SK-MEL-5 (cell line): ENCODE data around the gene SPEG. TPM values are rescaled to one million over a fixed set of nuclear protein-coding genes. Genes with fewer than 3 reads are reported as not detected.

ENCODE experiments used
- DNase-seq: peaks from one replicate; pipeline ENCODE4 v3.0.0-alpha.2; 2016; ENCODE audit warnings: low read depth, low spot score
- in situ Hi-C: cut with HindIII; loops from 2 replicates; pipeline ENCODE4 v1.10.0; 2016; ENCODE audit warnings: low sequenced_read_pairs, high pct_unique_total_duplicates, low pct_unique_long_range_greater_than_20kb
- total RNA-seq: library from RNA; depleted of rRNA; stranded (reverse); fragments of >200 nt; shearing (Covaris generic); gene quantifications from 2 replicates; pipeline ENCODE4 v1.2.3, GENCODE V29; 2014

SPEG gene
- total RNA-seq, 1 experiment from 2014 or later, result 1.9 TPM

- in situ Hi-C loops, result no loop called here
- no peak for DNase-seq
These were observed 13.6 kb downstream of the SPEG start for GRCh38 chr2:219448099-219448775.

- in situ Hi-C loops, result no loop called here
- no peak for DNase-seq
These were observed 14.2 kb downstream of the SPEG start for GRCh38 chr2:219448776-219449341.

- in situ Hi-C loops, result no loop called here
- DNase-seq, result no peak
These were observed 15.0 kb downstream of the SPEG start for GRCh38 chr2:219449609-219450008.

GRCh38 chr2:219451661-219452360, 17.2 kb downstream of the SPEG start:
- in situ Hi-C loops, result no loop called here
- no peak for DNase-seq

- DNase-seq, result no peak
These were observed 18.0 kb downstream of the SPEG start for GRCh38 chr2:219452361-219453317.

GRCh38 chr2:219453671-219454590, 19.3 kb downstream of the SPEG start:
- no peak for DNase-seq
- in situ Hi-C loops, result no loop called here

More at GRCh38 chr2:219452361-219453317, 18.0 kb downstream of the SPEG start:
- in situ Hi-C loops, result no loop called here

- in situ Hi-C loops, result no loop called here
- no peak for DNase-seq
These were observed 20.9 kb downstream of the SPEG start for GRCh38 chr2:219455581-219455980.

- DNase-seq, result peak; percentile 29
- in situ Hi-C loops, result no loop called here
These were observed 23.2 kb downstream of the SPEG start for GRCh38 chr2:219457784-219458369.

- DNase-seq, result no peak
- in situ Hi-C loops, result no loop called here
These were observed 24.4 kb downstream of the SPEG start for GRCh38 chr2:219458996-219459395.

GRCh38 chr2:219459460-219460311, 25.0 kb downstream of the SPEG start:
- DNase-seq, result peak; percentile 66
- in situ Hi-C loops, result no loop called here

- in situ Hi-C loops, result no loop called here
- DNase-seq, result no peak
These were observed 25.8 kb downstream of the SPEG start for GRCh38 chr2:219460424-219460926.

GRCh38 chr2:219461047-219461514, 26.4 kb downstream of the SPEG start:
- DNase-seq, result no peak
- in situ Hi-C loops, result no loop called here

GRCh38 chr2:219461669-219462068, 27.0 kb downstream of the SPEG start:
- in situ Hi-C loops, result no loop called here

GRCh38 chr2:219462349-219462748, 27.7 kb downstream of the SPEG start:
- in situ Hi-C loops, result no loop called here
- DNase-seq, result no peak

More at GRCh38 chr2:219461669-219462068, 27.0 kb downstream of the SPEG start:
- no peak for DNase-seq

GRCh38 chr2:219464286-219465032, 29.8 kb downstream of the SPEG start:
- in situ Hi-C loops, result no loop called here
- DNase-seq, result no peak
